Measurements from ENCODE around the gene ISL2. TPM values are rescaled to one million over a fixed set of nuclear protein-coding genes. Genes with fewer than 3 reads are reported as not detected.

The ISL2 gene
- total and polyA plus RNA-seq, 9 of the 15 experiments (the other 6 are each of a cell fraction or from before 2014, with no cell fraction given), result 0.15 to 23.7 (median 4.0) TPM

- TF ChIP-seq ZBTB49 (CRISPR knock-in tag; IDR thresholded peaks at IDR 0.05; ENCODE audit: borderline replicate concordance), result no peak
- peak; percentile 20; the same call in 1 of the 2 replicates for TF ChIP-seq RNF2 (IDR thresholded peaks at IDR 0.05)
- no peak for TF ChIP-seq NBN (IDR thresholded peaks at IDR 0.05; ENCODE audit: low read depth)
- no peak for TF ChIP-seq NR3C1 (CRISPR knock-in tag; IDR thresholded peaks at IDR 0.05)
- no peak for TF ChIP-seq MEF2D (tag; conservative IDR thresholded peaks at IDR 0.05; ENCODE audit: low read depth)
- no peak for TF ChIP-seq IFI16 (CRISPR knock-in tag; IDR thresholded peaks at IDR 0.05)
- no peak for TF ChIP-seq PBX2 (CRISPR knock-in tag; IDR thresholded peaks at IDR 0.05; ENCODE audit: low read depth)
- peak; percentile 10; the same call in 1 of the 2 replicates for TF ChIP-seq PBX2 (tag; conservative IDR thresholded peaks at IDR 0.05; ENCODE audit: low read depth)
- TF ChIP-seq ZNF124 (CRISPR knock-in tag; IDR thresholded peaks at IDR 0.05), result no peak
- no peak for TF ChIP-seq ZNF408 (CRISPR knock-in tag; IDR thresholded peaks at IDR 0.05; ENCODE audit: low read depth)
- peak; percentile 64 for TF ChIP-seq EGR1 (conservative IDR thresholded peaks at IDR 0.05)
- TF ChIP-seq SMAD4 (CRISPR knock-in tag; conservative IDR thresholded peaks at IDR 0.05), result no peak
- 0 out of 2 replicates have a peak, but pooled peaks have one; percentile 57 for TF ChIP-seq LARP7 (IDR thresholded peaks at IDR 0.05)
- TF ChIP-seq YY1 (IDR thresholded peaks at IDR 0.05; ENCODE audit: borderline replicate concordance in 1 of 3, control insufficient read depth in 1 of 3, extremely low read depth in 1 of 3, insufficient read depth in 3 of 3, insufficient read length in 1 of 3, insufficient replicate concordance in 2 of 3, low read depth in 1 of 3, low read length in 2 of 3), result no peak
- no peak for TF ChIP-seq SMC3 (conservative IDR thresholded peaks at IDR 0.05; ENCODE audit: insufficient read depth, low read depth, low read length)
- TF ChIP-seq ASH1L (IDR thresholded peaks at IDR 0.05; ENCODE audit: borderline replicate concordance, low read depth, partially characterized antibody), result no peak
- no peak for TF ChIP-seq E2F1 (CRISPR knock-in tag; IDR thresholded peaks at IDR 0.05)
- TF ChIP-seq HDAC6 (IDR thresholded peaks at IDR 0.05; ENCODE audit: low read depth, low read length), result no peak
- TF ChIP-seq ELF2 (CRISPR knock-in tag; IDR thresholded peaks at IDR 0.05), result no peak
- TF ChIP-seq BRD4 (IDR thresholded peaks at IDR 0.05), result no peak
- 0 out of 2 replicates have a peak, but pooled peaks have one; percentile 16 for TF ChIP-seq TAL1 (IDR thresholded peaks at IDR 0.05)
Observed at GRCh38 chr15:76337059-76337695, 604 bp downstream of the ISL2 start (continued).
